Neural cell (in vitro differentiated cells): Measurements from ENCODE around the gene ATP11A. TPM values are rescaled to one million over a fixed set of nuclear protein-coding genes. Genes with fewer than 3 reads are reported as not detected.

Experiments used
- H2AFZ ChIP-seq: fragments of 200-600, 300-800 bp; sonication (generic), shearing (Covaris generic); 2 replicates; pipeline ENCODE4 v1.6.0; 2014; ENCODE audit warnings: low read depth, mild to moderate bottlenecking, antibody characterized with exemption, low read length, moderate library complexity
- H3F3A ChIP-seq: fragments of 200-600 bp; shearing (Covaris generic); 2 replicates; pipeline ENCODE4 v1.6.1; 2016; ENCODE audit warnings: mild to moderate bottlenecking, moderate library complexity, mixed read lengths, antibody characterized with exemption, low read length; ENCODE audit not compliant: insufficient read depth, poor library complexity, severe bottlenecking
- H3K27ac ChIP-seq: fragments of 200-600, 300-800 bp; sonication (generic), shearing (Covaris generic); 2 replicates; pipeline ENCODE4 v1.5.1; 2014; ENCODE audit warnings: mild to moderate bottlenecking, low read length, moderate library complexity
- H3K27me3 ChIP-seq: fragments of 300-800, 200-600 bp; sonication (generic), shearing (Covaris generic); 2 replicates; pipeline ENCODE4 v1.6.0; 2014; ENCODE audit warnings: mild to moderate bottlenecking, low read depth, low read length, moderate library complexity; ENCODE audit not compliant: insufficient read depth
- H3K36me3 ChIP-seq: fragments of 300-800, 200-600 bp; sonication (generic), shearing (Covaris generic); 2 replicates; pipeline ENCODE4 v1.5.1; 2014; ENCODE audit warnings: mild to moderate bottlenecking, antibody characterized with exemption, low read length, moderate library complexity; ENCODE audit not compliant: insufficient read depth
- H3K4me2 ChIP-seq: fragments of 300-800, 200-600 bp; sonication (generic), shearing (Covaris generic); 2 replicates; pipeline ENCODE4 v1.6.0; 2014; ENCODE audit warnings: mild to moderate bottlenecking, low read length
- H3K4me3 ChIP-seq: fragments of 300-800, 200-600 bp; sonication (generic), shearing (Covaris generic); 2 replicates; pipeline ENCODE4 v1.5.1; 2014; ENCODE audit warnings: mild to moderate bottlenecking, low read length, moderate library complexity
- H3K79me2 ChIP-seq: fragments of 200-600 bp; shearing (Covaris generic); replicated peaks from 2 replicates; pipeline ENCODE4 v1.6.0; 2014; ENCODE audit warnings: mild to moderate bottlenecking, low read length, moderate library complexity; ENCODE audit not compliant: insufficient read depth
- H3K9ac ChIP-seq: fragments of 300-800, 200-600 bp; sonication (generic), shearing (Covaris generic); 2 replicates; pipeline ENCODE4 v1.6.1; 2016; ENCODE audit warnings: mild to moderate bottlenecking, low read length, mixed read lengths
- H3K9me2 ChIP-seq: fragments of 200-600 bp; shearing (Covaris generic); 2 replicates; pipeline ENCODE4 v1.6.1; 2016; ENCODE audit warnings: mild to moderate bottlenecking, low read length, mixed read lengths; ENCODE audit not compliant: insufficient read depth
- H3K9me3 ChIP-seq: fragments of 200-600, 300-800 bp; sonication (generic), shearing (Covaris generic); 2 replicates; pipeline ENCODE4 v1.6.1; 2016; ENCODE audit warnings: mild to moderate bottlenecking, mixed run types, low read length, moderate library complexity, mixed read lengths
- H4K20me1 ChIP-seq: fragments of 200-600 bp; shearing (Covaris generic); 2 replicates; pipeline ENCODE4 v1.6.1; 2016; ENCODE audit warnings: mild to moderate bottlenecking, mixed run types; ENCODE audit not compliant: insufficient read depth
- CTCF ChIP-seq: fragments of 450-650 bp; IDR thresholded peaks from 2 replicates; pipeline ENCODE4 v1.5.1; 2014; ENCODE audit warnings: antibody characterized with exemption, mild to moderate bottlenecking, moderate library complexity; ENCODE audit not compliant: poor library complexity, severe bottlenecking
- EP300 ChIP-seq: fragments of 450-650 bp; conservative IDR thresholded peaks from 2 replicates; pipeline ENCODE4 v1.6.1; 2014; ENCODE audit warnings: antibody characterized with exemption, mild to moderate bottlenecking, moderate library complexity; ENCODE audit not compliant: poor library complexity, severe bottlenecking
- EZH2 ChIP-seq: fragments of 200-600, 300-800 bp; shearing (Covaris generic), sonication (generic); IDR thresholded peaks from 2 replicates; pipeline ENCODE4 v1.6.1; 2014; ENCODE audit warnings: antibody characterized with exemption, low read length, borderline replicate concordance, mild to moderate bottlenecking; ENCODE audit not compliant: insufficient read depth, poor library complexity, severe bottlenecking
- MXI1 ChIP-seq: fragments of 450-650 bp; conservative IDR thresholded peaks from 2 replicates; pipeline ENCODE4 v1.6.1; 2014; ENCODE audit warnings: antibody characterized with exemption, mild to moderate bottlenecking; ENCODE audit not compliant: poor library complexity, severe bottlenecking
- POLR2AphosphoS5 ChIP-seq: IDR thresholded peaks from 2 replicates; pipeline ENCODE4 v1.6.1; 2012
- RAD21 ChIP-seq: fragments of 450-650 bp; conservative IDR thresholded peaks from 2 replicates; pipeline ENCODE4 v1.6.1; 2014; ENCODE audit warnings: antibody characterized with exemption, mild to moderate bottlenecking, moderate library complexity
- REST ChIP-seq: IDR thresholded peaks from 2 replicates; pipeline ENCODE4 v1.6.1; 2012; ENCODE audit warnings: borderline replicate concordance
- SMC3 ChIP-seq: fragments of 450-650 bp; conservative IDR thresholded peaks from 2 replicates; pipeline ENCODE4 v1.6.1; 2014; ENCODE audit warnings: antibody characterized with exemption, mild to moderate bottlenecking, moderate library complexity; ENCODE audit not compliant: poor library complexity
- TAF1 ChIP-seq: IDR thresholded peaks from 2 replicates; pipeline ENCODE4 v1.6.1; 2012; ENCODE audit warnings: low read depth
- polyA plus RNA-seq: library from polyadenylated mRNA; depleted of rRNA; stranded (reverse); fragments of >200 nt; gene quantifications from 2 replicates; pipeline ENCODE4 v1.2.3, GENCODE V29; 2014

ATP11A gene
- polyA plus RNA-seq, 1 donor from 2014 or later, result 3.0 TPM

- TF ChIP-seq TAF1, result no peak
- no peak for TF ChIP-seq RAD21
- TF ChIP-seq MXI1, result no peak
- TF ChIP-seq CTCF, result no peak
- TF ChIP-seq POLR2AphosphoS5, result no peak
- TF ChIP-seq EZH2, result no peak
- no peak for TF ChIP-seq EP300
Measured at GRCh38 chr13:112645327-112645914, 44.4 kb upstream of the ATP11A start.

GRCh38 chr13:112647256-112647655 lies 42.6 kb upstream of the ATP11A start:
- Histone ChIP-seq H3K9ac (no peak overlapping the region), H3K27ac (no peak overlapping the region), H3K4me3 (no peak overlapping the region), H3K9me2 (no peaks in the 10 kb centered on the region), H3K36me3 (no peaks in the 10 kb centered on the region), H3K4me2 (no peak overlapping the region), H3K79me2 (no peaks in the 10 kb centered on the region), H3F3A (no peaks in the 10 kb centered on the region), H4K20me1 (no peaks in the 10 kb centered on the region), H2AFZ (no peak overlapping the region), H3K9me3 (no peaks in the 10 kb centered on the region), H3K27me3 (no peaks in the 10 kb centered on the region)
- TF ChIP-seq TAF1 (no peak), REST (no peak), RAD21 (no peak), EP300 (no peak), MXI1 (no peak), POLR2AphosphoS5 (no peak), EZH2 (no peak), SMC3 (no peak), CTCF (no peak)

More at GRCh38 chr13:112645327-112645914, 44.4 kb upstream of the ATP11A start:
- no peaks in the 10 kb centered on the region for H3F3A ChIP-seq
- no peak overlapping the region for H3K27ac ChIP-seq
- no peaks in the 10 kb centered on the region for H3K9me3 ChIP-seq
- H3K4me3 ChIP-seq, result no peak overlapping the region
- H3K36me3 ChIP-seq, result no peaks in the 10 kb centered on the region
- no peaks in the 10 kb centered on the region for H3K9me2 ChIP-seq
- H4K20me1 ChIP-seq, result no peaks in the 10 kb centered on the region
- no peak overlapping the region for H3K4me2 ChIP-seq
- no peak overlapping the region for H2AFZ ChIP-seq
- no peaks in the 10 kb centered on the region for H3K79me2 ChIP-seq
- no peak overlapping the region for H3K9ac ChIP-seq
- H3K27me3 ChIP-seq, result no peaks in the 10 kb centered on the region
